Measurements from ENCODE around the gene FBXL4. TPM values are rescaled to one million over a fixed set of nuclear protein-coding genes. Genes with fewer than 3 reads are reported as not detected.

Gene FBXL4
- total RNA-seq, 6 experiments from 2014 or later = 10.6 to 13.0 (median 12.3) TPM

GRCh38 chr6:98941319-98941718, 6.4 kb downstream of the FBXL4 start:
- Mint-ChIP-seq H3K4me3 (no peak overlapping the region), H3K36me3 (ENCODE audit: low read depth) (peaks cover 32% of the 10 kb centered on the region), H3K27me3 (ENCODE audit: insufficient read depth) (no peaks in the 10 kb centered on the region; the same call in 1 of the 2 replicates), H3K4me1 (ENCODE audit: low read depth) (peaks cover 20% of the 10 kb centered on the region), H3K9me3 (peaks cover 3% of the 10 kb centered on the region; the same call in 1 of the 2 replicates), H3K27ac (no peak overlapping the region)
- TF ChIP-seq CTCF (IDR thresholded peaks at IDR 0.05) = no peak
- DNase-seq = no peak

DNA sequence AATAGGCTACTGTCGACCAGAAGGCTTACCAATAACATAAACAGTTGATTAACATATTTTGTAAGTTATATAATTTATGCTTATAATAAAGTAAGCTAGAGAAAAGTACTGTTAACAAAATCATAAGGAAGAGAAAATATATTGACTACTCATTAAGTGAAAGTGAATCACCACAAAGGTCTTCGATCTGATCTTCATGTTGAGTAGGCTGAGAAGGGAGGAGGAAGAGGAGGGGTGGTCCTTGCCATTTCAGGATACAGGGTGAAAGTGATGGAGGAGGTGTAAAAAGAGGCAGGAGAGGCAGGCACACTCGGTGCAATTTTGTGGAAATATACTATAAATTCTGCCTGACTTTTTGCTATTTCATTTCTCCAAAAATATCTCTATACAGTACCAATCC, 10.4 kb downstream of the FBXL4 start:
- no peaks in the 10 kb centered on the region; the same call in 1 of the 2 replicates for H3K27me3 Mint-ChIP-seq (ENCODE audit: insufficient read depth)
- peaks cover 24% of the 10 kb centered on the region for H3K36me3 Mint-ChIP-seq (ENCODE audit: low read depth)
- no peak overlapping the region for H3K4me3 Mint-ChIP-seq
- H3K27ac Mint-ChIP-seq = no peak overlapping the region
- TF ChIP-seq CTCF (IDR thresholded peaks at IDR 0.05) = no peak
- no peak for DNase-seq
- H3K9me3 Mint-ChIP-seq = peaks cover under 1% of the 10 kb centered on the region; the same call in 1 of the 2 replicates
- H3K4me1 Mint-ChIP-seq (ENCODE audit: low read depth) = no peaks in the 10 kb centered on the region; the same call in 1 of the 2 replicates

DNA sequence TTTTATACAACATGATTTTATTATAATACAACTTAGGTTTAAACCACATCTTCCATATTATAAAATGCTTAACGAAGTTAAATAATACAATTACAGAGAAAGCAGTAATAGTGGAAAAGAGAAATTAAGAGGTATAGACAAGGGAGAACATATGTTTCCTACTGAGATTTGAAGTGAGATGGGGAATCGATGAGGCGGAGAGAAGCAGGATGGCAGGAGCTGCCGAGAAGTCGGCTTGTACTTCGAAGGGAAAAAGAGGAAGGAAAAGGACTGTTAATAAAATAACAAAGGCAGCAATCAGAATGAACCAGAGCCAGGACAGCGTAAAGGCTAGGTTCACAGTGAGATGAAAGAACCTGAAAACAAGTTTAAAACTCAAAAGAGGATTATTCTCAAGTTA, 15.4 kb downstream of the FBXL4 start:
- no peak for TF ChIP-seq CTCF (IDR thresholded peaks at IDR 0.05)
- Mint-ChIP-seq H3K4me3 (no peak overlapping the region), H3K9me3 (no peaks in the 10 kb centered on the region), H3K27me3 (ENCODE audit: insufficient read depth) (no peaks in the 10 kb centered on the region; the same call in 1 of the 2 replicates), H3K36me3 (ENCODE audit: low read depth) (peaks cover 10% of the 10 kb centered on the region), H3K27ac (no peak overlapping the region), H3K4me1 (ENCODE audit: low read depth) (peaks cover 13% of the 10 kb centered on the region)
- DNase-seq = no peak

GRCh38 chr6:98931696-98932095, 16.1 kb downstream of the FBXL4 start:
- no peak for DNase-seq
- TF ChIP-seq CTCF (IDR thresholded peaks at IDR 0.05) = no peak
- H3K27me3 Mint-ChIP-seq (ENCODE audit: insufficient read depth) = no peaks in the 10 kb centered on the region; the same call in 1 of the 2 replicates
- H3K27ac Mint-ChIP-seq = no peak overlapping the region
- peaks cover 13% of the 10 kb centered on the region for H3K4me1 Mint-ChIP-seq (ENCODE audit: low read depth)
- peaks cover 10% of the 10 kb centered on the region for H3K36me3 Mint-ChIP-seq (ENCODE audit: low read depth)
- no peaks in the 10 kb centered on the region for H3K9me3 Mint-ChIP-seq
- no peak overlapping the region for H3K4me3 Mint-ChIP-seq

- DNase-seq = no peak
- H3K9me3 Mint-ChIP-seq = no peaks in the 10 kb centered on the region
- H3K36me3 Mint-ChIP-seq (ENCODE audit: low read depth) = peaks cover 10% of the 10 kb centered on the region
- H3K27ac Mint-ChIP-seq = peak overlapping the region; percentile 0
- H3K4me3 Mint-ChIP-seq = 0 out of 2 replicates have a peak overlapping the region, but pooled peaks have one; percentile 11
- no peak for TF ChIP-seq CTCF (IDR thresholded peaks at IDR 0.05)
- H3K27me3 Mint-ChIP-seq (ENCODE audit: insufficient read depth) = no peaks in the 10 kb centered on the region; the same call in 1 of the 2 replicates
- peaks cover 13% of the 10 kb centered on the region for H3K4me1 Mint-ChIP-seq (ENCODE audit: low read depth)
These were observed 18.2 kb downstream of the FBXL4 start for GRCh38 chr6:98929498-98930060.

All from HFFc6 (cell line).